Measurements from ENCODE around the gene XPC.

The XPC gene

GRCh38 chr3:14222900-14223594, 44.6 kb upstream of the XPC start:
- Histone ChIP-seq H3K27me3 (no peaks in the 10 kb centered on the region), H3K4me1 (ENCODE audit: control insufficient read depth in 1 of 2, insufficient read depth in 1 of 2, low read depth in 1 of 2, low read length in 1 of 2) (peaks cover 0 to 12% of the 10 kb centered on the region in 2 experiments), H3K36me3 (no peaks in the 10 kb centered on the region), H3K27ac (no peak overlapping the region), H3K9me3 (no peaks in the 10 kb centered on the region), H3K4me3 (ENCODE audit: low read depth in 1 of 2, low read length in 1 of 2) (no peak overlapping the region)
- TF ChIP-seq CTCF (IDR thresholded peaks at IDR 0.05), result no peak

- Histone ChIP-seq H3K4me3 (ENCODE audit: low read depth in 1 of 2, low read length in 1 of 2) (no peak overlapping the region), H3K27ac (no peak overlapping the region), H3K4me1 (ENCODE audit: control insufficient read depth in 1 of 2, insufficient read depth in 1 of 2, low read depth in 1 of 2, low read length in 1 of 2) (peaks cover 0 to 9% of the 10 kb centered on the region in 2 experiments), H3K27me3 (no peaks in the 10 kb centered on the region), H3K36me3 (no peaks in the 10 kb centered on the region), H3K9me3 (no peaks in the 10 kb centered on the region)
- TF ChIP-seq CTCF (IDR thresholded peaks at IDR 0.05), result no peak
Measured at GRCh38 chr3:14222457-14222856, 44.1 kb upstream of the XPC start.

GRCh38 chr3:14221902-14222301, 43.5 kb upstream of the XPC start:
- Histone ChIP-seq H3K27me3 (no peaks in the 10 kb centered on the region), H3K4me3 (ENCODE audit: low read depth in 1 of 2, low read length in 1 of 2) (no peak overlapping the region), H3K9me3 (no peaks in the 10 kb centered on the region), H3K36me3 (no peaks in the 10 kb centered on the region), H3K27ac (no peak overlapping the region), H3K4me1 (ENCODE audit: control insufficient read depth in 1 of 2, insufficient read depth in 1 of 2, low read depth in 1 of 2, low read length in 1 of 2) (peaks cover 0 to 9% of the 10 kb centered on the region in 2 experiments)
- TF ChIP-seq CTCF (IDR thresholded peaks at IDR 0.05), result no peak

- Histone ChIP-seq H3K36me3 (no peaks in the 10 kb centered on the region), H3K27me3 (no peaks in the 10 kb centered on the region), H3K27ac (no peak overlapping the region), H3K4me3 (ENCODE audit: low read depth in 1 of 2, low read length in 1 of 2) (no peak overlapping the region), H3K4me1 (ENCODE audit: control insufficient read depth in 1 of 2, insufficient read depth in 1 of 2, low read depth in 1 of 2, low read length in 1 of 2) (peaks cover 0 to 7% of the 10 kb centered on the region in 2 experiments), H3K9me3 (no peaks in the 10 kb centered on the region)
- TF ChIP-seq CTCF (IDR thresholded peaks at IDR 0.05), result no peak
Measured at GRCh38 chr3:14220933-14221332, 42.5 kb upstream of the XPC start.

- H3K9me3 ChIP-seq, result no peaks in the 10 kb centered on the region
- no peak for TF ChIP-seq CTCF (IDR thresholded peaks at IDR 0.05)
- H3K27ac ChIP-seq, result no peak overlapping the region
Measured at GRCh38 chr3:14218355-14218754, 40.0 kb upstream of the XPC start.

More at GRCh38 chr3:14218355-14218754, 40.0 kb upstream of the XPC start:
- Histone ChIP-seq H3K27me3 (no peaks in the 10 kb centered on the region), H3K4me1 (ENCODE audit: control insufficient read depth in 1 of 2, insufficient read depth in 1 of 2, low read depth in 1 of 2, low read length in 1 of 2) (no peaks in the 10 kb centered on the region), H3K4me3 (ENCODE audit: low read depth in 1 of 2, low read length in 1 of 2) (no peak overlapping the region), H3K36me3 (no peaks in the 10 kb centered on the region)

All from neutrophil (primary cell).